ENCODE measurements around the gene HTD2.
"Not testable (repeated sequence)": the region's sequence is repeated elsewhere in the genome, so short reads cannot be mapped to it uniquely, and the experiment has no call there.

HTD2 gene

DNA sequence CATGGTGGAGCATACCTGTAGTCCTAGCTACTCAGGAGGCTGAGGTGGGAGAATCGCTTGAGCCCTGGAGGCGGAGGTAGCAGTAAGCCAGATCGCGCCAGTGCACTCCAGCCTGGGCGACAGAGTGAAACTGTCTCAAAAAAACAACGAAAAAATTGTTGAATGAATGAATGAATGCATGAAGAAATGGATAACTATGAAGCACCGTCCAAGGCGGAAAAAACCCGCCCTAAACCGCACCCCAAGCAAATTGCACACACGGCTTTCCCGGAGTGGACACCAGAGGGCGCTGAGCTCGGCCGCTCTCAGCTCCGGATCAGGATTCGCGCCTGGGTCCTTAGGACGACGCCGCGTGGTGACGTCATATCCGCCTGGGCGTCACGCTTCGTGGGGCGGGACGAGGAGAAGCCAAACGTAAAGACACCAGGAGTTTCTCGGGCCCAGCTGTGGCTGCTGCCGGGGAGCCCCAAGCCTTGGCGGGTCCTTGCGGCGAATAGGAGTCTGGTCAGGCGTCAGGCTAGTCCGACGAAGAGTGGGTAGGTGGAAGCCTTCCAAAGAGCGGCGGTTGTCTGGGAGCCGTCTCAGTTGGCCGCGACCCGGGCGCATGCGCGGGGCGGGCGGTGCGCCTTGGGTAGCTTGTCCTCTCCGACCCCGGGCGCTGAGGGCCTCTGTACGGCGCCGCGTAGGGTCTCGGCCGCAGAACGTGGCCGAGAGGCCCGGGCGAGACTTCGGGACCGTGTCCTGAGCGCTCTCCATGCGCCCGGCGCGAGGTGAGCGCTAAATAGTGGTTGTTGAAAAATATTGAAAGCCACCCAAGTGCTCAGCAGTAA, at the start of gene HTD2, which contains the start of gene RPP14:
HTD2 (plus strand) TSS at position 639 of the 830 bp plus-strand sequence. CDS start 11,094 bp downstream, outside the sequence.
RPP14 (plus strand) TSS at position 364 of the 830 bp plus-strand sequence. CDS start 4,085 bp downstream, outside the sequence.
- peak; percentile 96 for DNase-seq (ENCODE audit: low read depth)

DNA sequence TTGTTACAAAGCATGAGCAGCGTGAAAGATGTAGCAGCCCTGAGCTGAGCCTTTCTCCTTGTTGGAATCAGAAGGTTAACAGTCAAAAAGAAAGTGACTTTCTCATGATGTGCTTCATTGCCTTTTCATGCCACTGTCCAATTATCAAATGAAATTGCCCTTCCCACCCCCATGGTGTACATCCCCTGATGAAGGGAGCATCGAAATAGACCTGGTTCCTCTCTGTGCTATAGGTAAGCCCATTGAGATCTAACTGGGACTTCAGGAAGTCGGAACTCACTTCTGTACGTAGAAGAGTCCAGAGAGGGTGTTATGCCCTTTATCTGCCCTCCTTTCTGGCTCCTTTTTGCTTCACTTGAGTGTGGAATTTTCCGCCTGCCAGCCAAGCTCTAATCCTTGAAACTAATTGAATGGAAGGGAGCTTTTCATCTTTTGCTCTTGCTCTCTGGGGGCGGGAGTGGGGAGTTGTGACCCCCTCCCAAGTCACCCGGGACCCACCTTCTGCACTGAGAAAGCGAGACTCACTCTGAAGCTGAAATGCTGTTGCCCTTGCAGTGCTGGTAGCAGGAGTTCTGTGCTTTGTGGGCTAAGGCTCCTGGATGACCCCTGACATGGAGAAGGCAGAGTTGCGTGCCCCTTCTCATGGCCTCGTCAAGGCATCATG, 47.8 kb upstream of the HTD2 start:
- no peak for DNase-seq (ENCODE audit: low read depth)

DNA sequence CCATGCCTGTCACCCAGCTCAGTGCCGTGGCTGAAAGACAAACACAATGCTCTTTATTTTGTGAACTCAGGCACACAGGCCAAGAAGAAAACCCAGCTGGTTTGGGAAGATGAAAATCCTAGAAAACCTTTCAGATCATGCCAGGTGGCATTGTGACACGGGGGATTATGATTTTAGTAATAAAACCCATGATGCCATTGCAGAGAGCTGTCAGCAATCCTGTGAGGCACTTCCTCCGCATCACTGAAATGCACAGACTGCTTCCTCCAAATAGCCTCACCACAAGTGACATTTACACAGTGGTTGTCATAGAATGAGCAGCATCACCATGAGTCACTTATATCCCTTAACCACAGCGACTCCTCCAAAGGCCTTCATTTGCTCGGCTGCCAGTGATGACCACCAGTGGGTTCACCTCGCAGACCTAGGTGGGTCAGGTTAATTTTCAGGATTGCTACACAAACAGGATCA, 46.0 kb upstream of the HTD2 start:
- DNase-seq (ENCODE audit: low read depth), result peak; percentile 52

DNA sequence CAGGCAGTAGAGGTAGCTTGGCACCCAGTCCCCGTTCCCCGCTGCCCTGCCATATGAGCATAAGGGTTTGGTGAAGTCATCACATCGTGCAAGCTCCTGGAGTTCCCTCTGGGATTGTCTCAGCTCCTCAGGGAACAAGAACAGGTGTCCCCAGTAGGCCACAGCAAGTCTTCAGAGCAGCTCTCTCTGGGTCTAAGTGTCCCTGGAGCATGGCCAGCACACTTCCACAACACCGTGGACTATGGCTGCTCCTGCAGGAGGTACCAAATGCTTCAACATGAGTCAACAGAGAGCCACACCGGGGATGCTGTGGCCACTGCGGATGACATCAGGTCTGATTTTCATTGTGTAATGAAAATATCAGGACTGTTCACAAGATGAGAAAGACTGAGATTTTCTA, 45.6 kb upstream of the HTD2 start:
- no peak for DNase-seq (ENCODE audit: low read depth)

DNA sequence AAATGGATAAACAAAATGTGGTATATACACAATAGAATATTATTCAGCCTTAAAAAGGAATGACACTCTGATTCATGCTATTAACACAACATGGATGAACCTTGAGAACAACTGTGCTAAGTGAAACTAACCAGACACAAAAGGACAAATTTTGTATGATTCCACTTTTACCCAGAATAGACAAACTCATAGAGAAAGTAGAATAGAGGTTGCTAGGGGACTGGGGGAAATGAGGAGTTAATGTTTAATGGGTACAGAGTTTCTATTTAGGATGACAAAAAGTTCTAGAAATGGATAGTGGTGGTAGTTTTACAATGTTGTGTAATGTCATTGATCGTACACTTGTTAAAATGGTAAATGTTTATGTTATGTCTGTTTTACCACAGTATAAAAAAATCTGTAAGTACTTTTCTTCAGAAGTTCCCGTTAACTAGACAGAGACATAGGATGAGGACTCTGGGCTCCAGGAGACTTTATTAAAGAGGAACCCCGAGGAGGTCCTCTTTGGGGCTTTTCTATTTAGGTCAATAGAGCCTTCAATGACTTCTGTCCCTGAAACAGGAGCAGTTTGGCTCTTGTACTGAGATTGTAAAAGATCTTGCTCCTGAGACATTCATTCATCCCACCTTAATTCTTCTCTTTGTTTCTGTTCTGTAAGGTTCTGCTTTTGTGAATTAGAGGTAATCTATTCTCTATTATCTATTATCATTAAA, 44.2 kb upstream of the HTD2 start:
- DNase-seq (ENCODE audit: low read depth), result no peak

DNA sequence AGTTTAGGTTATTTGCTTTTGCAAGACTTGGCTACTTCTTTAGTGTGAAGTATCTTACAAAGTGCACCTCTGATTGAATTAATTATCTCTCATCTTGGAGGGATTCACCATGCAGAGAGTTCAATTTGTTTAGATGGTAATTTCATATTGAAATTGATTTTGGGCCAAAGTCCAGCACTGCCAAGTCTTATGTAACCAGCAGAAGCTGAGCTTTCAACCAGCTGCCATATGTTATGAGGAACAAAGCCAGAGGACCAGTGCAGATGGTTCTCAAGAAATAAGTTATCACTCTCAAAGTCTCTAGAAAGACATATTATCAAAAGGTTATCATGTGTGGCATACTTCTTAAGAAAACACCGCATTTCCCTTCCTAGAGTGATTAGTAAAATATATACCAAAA, 39.7 kb upstream of the HTD2 start:
- DNase-seq (ENCODE audit: low read depth), result peak; percentile 22

DNA sequence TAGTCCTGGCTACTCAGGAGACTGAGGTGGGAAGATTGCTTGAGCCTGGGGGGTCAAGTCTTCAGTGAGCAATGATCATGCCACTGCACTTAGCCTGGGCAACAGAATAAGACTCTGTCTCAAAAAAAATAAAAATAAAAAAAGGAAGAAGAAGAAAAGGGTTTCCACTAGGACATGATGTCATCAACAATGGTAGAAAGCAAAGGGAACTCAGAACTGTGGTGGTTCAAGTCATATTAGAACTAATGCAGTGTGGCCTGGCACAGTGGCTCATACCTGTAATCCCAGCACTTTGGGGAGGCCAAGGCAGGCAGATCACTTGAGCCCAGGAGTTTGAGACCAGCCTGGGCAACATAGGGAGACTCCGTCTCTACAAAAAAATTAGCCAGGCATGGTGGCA, 38.8 kb upstream of the HTD2 start:
- DNase-seq (ENCODE audit: low read depth), result not testable (repeated sequence)

DNA sequence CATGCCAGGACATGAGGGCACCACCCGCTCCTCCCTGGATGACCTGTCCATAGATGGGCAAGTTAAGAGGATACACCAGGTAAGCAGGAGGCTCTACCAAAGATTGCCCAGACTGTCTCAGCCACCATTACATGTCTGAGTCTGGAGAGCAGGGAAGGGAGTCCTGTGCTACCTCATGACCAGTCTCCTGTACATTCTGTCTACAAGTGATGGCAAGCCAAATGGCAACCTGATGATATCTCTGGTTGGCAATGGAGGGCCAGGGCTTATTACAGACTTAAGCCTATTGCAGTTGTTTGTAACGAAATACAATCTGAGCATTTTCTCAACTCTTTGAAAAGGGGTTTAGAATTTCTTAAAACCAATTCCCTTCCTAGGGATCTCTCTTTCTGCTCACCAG, 37.0 kb upstream of the HTD2 start:
- DNase-seq (ENCODE audit: low read depth), result no peak

DNA sequence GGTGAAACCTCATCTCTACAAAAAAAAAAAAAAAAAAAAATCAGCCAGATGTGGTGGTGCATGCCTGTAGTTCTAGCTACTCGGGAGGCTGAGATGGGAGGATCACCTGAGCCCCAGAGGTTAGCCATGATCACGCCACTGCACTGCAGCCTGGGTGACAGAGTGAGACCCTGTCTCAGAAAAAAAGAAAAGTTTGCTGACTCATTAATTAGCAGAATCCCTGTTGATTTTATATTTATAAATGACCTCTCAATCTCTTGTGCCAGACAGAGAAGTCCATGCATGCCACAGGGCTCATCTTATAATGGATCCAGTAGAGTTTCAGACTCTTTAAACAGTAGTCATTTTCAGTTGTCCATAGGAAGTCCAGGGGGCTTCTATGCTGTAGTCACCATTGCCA, 35.8 kb upstream of the HTD2 start:
- no peak for DNase-seq (ENCODE audit: low read depth)

DNA sequence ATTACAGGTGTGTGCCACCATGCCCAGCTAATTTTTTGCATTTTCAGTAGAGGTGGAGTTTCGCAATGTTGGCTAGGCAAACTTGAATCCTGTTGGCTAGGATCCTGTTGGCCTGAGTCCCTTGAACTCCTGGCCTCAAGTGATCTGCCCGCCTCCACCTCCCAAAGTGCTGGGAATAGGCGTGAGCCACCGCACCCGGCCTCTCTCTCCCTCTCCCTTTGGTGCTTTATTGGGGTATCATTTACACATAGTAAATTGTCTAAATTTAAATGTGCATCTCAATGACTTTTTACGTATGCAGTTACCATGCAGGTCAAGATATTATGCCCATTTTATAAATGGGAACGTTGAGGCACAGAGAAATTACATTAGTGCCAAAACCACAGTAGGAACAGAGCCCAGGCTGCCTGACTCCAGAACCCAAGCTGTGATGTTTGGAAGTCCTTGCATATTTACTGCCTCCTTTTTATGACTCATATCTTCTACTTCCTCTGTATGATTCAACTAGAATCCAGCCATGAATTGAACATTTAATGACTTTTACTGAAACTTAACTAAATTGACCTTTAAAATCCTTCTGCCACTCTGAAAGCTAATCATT, 34.3 kb upstream of the HTD2 start:
- peak; percentile 82 for DNase-seq (ENCODE audit: low read depth)

DNA sequence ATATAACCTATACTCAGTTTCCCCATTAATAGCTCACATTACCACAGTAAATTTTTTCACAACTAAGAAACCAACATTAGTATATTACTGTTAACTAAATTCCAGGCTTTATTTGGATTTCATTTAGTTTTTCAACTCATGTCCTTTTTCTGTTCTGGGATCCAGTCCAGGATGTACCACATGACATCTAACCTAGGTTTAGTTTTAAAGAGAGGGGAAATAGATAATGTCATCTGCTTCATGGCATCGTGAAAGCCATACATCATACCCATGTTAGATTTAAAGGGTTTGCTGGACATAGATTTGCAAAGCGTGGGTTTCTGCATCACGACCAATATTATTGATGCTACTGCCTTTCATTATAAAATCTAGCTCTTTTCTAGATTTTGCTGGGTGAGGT, 33.4 kb upstream of the HTD2 start:
- DNase-seq (ENCODE audit: low read depth), result no peak

DNA sequence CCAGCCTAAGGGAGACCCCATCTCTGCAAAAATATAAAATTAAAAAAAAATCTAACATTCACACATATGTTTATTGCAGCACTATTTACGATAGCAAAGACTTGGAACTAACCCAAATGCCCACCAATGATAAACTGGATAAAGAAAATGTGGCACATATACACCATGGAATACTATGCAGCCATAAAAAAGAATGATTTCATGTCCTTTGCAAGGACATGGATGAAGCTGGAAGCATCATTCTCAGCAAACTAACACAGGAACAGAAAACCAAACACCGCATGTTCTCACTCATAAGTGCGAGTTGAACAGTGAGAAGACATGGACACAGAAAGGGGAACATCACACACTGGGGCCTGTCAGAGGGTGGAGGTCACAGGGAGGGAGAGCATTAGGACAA, 33.0 kb upstream of the HTD2 start:
- not testable (repeated sequence) for DNase-seq (ENCODE audit: low read depth)

DNA sequence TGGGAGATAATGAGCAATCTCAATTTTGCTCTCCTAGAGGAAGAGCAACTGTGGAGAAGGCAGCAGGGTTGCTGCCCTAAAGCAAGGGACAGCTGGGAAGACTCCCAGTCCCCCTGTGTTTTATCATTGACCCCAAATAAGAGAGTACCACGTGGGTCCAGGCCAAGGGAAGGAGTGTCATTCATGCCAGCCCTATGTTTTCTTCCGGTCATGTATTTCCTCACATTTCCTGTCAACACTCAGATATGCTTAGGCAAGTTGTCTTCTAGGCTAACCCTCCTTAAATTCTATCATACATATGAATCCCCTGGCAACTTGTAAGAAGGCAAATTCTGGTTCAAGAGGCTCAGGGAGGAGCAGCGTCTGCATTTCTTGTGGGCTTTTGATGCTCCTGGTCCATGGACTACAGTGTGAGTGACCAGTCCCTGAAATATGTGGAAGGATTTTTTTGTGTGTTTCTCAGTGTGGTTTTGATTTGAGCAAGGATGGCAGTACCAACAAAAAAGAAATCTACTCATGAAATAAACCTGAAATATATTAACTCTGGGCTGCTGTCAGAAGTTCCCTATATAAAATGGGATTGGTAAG, 32.2 kb upstream of the HTD2 start:
- DNase-seq (ENCODE audit: low read depth), result no peak

DNA sequence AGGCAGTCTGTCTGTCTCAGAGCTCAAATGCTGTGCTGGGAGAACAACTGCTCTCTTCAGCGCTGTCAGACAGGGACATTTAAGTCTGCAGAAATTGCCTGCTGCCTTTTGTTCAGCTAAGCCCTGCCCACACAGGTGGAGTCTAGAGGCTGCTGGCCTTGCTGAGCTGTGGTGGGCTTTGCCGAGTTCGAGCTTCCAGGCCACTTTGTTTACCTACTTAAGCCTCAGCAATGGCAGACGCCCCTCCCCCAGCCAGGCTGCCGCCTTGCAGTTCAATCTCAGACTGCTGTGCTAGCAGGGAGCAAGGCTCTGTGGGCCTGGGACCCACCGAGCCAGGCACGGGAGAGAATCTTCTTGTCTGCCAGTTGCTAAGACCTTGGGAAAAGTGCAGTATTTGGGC, 25.3 kb upstream of the HTD2 start:
- no peak for DNase-seq (ENCODE audit: low read depth)

DNA sequence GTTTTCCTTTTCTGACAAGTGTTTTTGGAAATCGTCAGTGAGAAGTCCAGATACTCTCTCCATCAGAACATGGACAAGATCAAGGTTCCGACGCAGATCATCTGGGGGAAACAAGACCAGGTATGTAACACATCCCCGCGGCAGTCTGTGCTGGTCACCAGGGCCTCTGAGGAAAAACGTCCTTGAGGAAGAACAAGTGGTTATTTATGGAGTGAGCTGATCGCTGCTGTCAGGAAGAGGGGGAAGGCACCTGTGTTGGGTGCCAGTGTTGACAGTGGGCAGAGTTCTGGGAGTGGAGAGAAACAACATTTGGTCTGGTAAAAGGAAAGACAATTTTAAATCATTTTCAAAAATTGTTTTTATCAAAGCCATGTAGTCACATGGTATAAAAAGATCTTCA, 21.0 kb upstream of the HTD2 start:
- DNase-seq (ENCODE audit: low read depth), result no peak

DNA sequence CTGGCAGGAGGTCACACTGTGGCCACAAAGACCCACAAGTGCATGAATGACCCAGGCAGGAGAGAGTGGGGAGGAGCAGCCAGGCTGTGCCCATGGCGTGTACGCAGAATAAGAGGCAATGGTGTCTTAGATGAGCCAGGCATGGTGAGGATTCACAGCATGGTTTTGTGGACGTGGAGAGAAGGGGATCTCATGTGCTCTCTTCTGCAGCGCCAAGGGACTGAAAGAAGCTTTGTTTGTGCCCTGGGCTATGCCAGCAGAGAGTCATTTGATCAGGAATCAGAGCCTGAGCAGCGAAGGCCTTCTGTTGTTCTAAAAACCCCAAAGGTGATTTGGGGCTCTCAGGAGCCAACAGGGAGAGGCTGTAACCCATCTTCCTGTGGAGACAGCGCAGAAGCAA, 19.0 kb upstream of the HTD2 start:
- DNase-seq (ENCODE audit: low read depth), result no peak

DNA sequence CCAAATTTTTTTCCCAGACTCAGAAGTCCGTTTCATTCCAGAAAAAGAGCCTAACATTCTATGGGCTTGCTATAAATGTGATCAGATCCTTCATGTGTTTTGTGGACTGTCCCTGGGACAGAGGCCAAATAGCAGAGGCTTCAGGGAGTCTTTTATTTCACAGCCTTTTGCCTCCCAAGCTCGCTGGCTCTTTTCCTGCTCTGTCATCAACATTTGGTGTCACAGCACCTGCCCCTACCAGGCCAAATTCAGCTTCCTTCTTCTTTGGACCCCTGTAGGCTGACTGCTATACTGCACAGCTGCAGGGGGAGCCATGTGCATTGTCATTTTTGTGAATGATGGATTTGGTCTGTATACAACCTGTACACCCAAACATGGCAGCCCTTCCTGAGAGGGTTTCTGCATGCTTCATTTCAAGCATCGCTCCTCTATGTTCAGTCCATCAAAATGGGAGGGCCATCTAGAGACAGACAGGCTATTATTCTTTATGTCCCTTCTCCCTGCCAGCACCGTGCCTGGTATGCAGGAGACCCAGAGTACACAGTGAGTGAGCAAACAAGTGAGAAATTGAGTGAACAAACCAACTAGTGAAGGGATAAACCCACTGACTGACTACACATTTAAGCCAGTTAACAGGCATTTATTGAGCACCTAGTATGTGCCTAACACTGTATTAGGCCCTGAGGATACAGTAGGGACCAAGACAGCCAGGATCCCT, 18.1 kb upstream of the HTD2 start:
- DNase-seq (ENCODE audit: low read depth), result no peak

DNA sequence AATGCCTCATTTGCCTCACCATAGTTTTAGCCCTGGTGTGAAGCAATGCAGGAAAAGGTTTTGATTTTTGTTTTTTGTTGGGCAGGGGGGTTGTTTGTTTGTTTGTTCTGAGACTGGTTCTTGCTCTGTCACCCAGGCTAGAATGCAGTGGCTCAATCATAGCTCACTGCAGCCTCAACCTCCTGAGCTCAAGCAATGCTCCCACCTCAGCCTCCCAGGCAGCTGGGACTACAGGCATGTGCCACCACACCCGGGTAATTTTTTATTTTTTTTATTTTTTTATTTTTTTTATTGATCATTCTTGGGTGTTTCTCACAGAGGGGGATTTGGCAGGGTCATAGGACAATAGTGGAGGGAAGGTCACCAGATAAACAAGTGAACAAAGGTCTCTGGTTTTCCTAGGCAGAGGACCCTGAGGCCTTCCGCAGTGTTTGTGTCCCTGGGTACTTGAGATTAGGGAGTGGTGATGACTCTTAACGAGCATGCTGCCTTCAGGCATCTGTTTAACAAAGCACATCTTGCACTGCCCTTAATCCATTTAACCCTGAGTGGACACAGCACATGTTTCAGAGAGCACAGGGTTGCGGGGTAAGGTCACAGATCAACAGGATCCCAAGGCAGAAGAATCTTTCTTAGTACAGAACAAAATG, 17.2 kb upstream of the HTD2 start:
- not testable (repeated sequence) for DNase-seq (ENCODE audit: low read depth)

DNA sequence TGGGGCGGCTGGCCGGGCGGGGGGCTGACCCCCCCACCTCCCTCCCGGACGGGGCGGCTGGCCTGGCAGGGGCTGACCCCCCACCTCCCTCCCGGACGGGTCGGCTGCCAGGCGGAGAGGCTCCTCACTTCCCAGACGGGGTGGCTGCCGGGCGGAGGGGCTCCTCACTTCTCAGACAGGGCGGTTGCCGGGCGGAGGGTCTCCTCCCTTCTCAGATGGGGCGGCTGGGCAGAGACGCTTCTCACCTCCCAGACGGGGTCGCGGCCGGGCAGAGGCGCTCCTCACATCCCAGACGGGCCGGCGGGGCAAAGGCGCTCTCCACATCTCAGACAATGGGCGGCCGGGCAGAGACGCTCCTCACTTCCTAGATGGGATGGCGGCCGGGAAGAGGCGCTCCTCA, 15.9 kb upstream of the HTD2 start:
- not testable (repeated sequence) for DNase-seq (ENCODE audit: low read depth)

DNA sequence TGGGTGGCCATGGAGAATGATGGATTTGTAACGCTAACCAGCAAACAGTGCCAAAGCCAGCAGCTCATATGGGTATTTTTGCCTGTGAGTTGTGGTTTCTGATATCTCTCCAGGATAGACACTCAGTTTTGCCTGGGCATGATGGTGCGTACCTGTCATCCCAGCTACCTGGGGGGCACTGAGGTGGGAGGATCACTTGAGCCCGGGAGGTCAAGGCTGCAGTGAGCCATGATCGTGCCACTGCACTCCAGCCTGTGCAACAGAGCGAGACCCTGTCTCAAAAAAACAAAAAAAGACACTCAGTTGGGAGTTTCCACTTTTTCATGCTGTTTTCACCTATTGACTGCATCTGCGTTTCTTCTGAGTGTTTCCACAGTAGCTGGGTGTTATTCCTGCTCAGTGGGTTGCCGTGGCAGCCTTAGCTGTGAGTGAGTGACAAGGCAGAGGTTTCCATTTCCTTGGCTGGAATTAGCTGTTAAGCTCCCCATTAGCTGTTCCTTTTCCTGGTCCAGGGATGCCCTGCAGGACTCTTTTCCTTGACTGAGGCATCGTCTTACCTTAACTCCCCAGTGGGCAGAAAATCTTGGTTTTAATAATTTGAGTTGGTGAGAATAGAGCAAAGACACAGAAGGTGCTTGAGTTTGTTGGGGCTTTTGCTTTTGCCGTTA, 14.5 kb upstream of the HTD2 start:
- DNase-seq (ENCODE audit: low read depth), result no peak
